RWPE2 (cell line): ENCODE measurements around the gene FGF2.
"Not testable (repeated sequence)": the region's sequence is repeated elsewhere in the genome, so short reads cannot be mapped to it uniquely, and the experiment has no call there.

Source experiments
- ATAC-seq: fragments of 200-7000 bp; cut with Tn5 transposase; 3 replicates; pipeline ENCODE4 v1.9.1; 2021; ENCODE audit warnings: low read depth
- DNase-seq: peaks from one replicate; pipeline ENCODE4 v3.0.0-alpha.2; 2020; ENCODE audit warnings: low spot score
- H3K27ac ChIP-seq: fragments of 450-650 bp; 2 replicates; pipeline ENCODE4 v1.5.1; 2017; ENCODE audit warnings: mild to moderate bottlenecking; ENCODE audit not compliant: poor library complexity, severe bottlenecking
- H3K27me3 ChIP-seq: fragments of 250-450 bp; sonication (Bioruptor Pico); 2 replicates; pipeline ENCODE4 v1.5.1; 2021; ENCODE audit warnings: mild to moderate bottlenecking, moderate library complexity; ENCODE audit not compliant: insufficient read depth, poor library complexity, severe bottlenecking
- H3K36me3 ChIP-seq: fragments of 250-450 bp; sonication (Bioruptor Pico); 2 replicates; pipeline ENCODE4 v1.5.1; 2020; ENCODE audit warnings: low read depth, mild to moderate bottlenecking, moderate library complexity
- H3K4me1 ChIP-seq: fragments of 250-450 bp; sonication (Bioruptor Pico); 2 replicates; pipeline ENCODE4 v1.5.1; 2021; ENCODE audit warnings: mild to moderate bottlenecking, moderate library complexity; ENCODE audit not compliant: insufficient read depth, poor library complexity, severe bottlenecking
- H3K4me3 ChIP-seq: fragments of 250-450 bp; sonication (Bioruptor Pico); 2 replicates; pipeline ENCODE4 v1.5.1; 2021; ENCODE audit warnings: mild to moderate bottlenecking, moderate library complexity; ENCODE audit not compliant: severe bottlenecking
- H3K9me3 ChIP-seq: fragments of 250-450 bp; sonication (Bioruptor Pico); 2 replicates; pipeline ENCODE4 v1.5.1; 2021; ENCODE audit warnings: mild to moderate bottlenecking, moderate library complexity; ENCODE audit not compliant: severe bottlenecking
- TF ChIP-seq, protein P1 (sequence below): fragments of 450-650 bp; IDR thresholded peaks from one replicate; pipeline ENCODE4 v1.5.1; 2017; ENCODE audit warnings: mild to moderate bottlenecking, moderate library complexity; ENCODE audit not compliant: poor library complexity, severe bottlenecking

Gene FGF2

DNA sequence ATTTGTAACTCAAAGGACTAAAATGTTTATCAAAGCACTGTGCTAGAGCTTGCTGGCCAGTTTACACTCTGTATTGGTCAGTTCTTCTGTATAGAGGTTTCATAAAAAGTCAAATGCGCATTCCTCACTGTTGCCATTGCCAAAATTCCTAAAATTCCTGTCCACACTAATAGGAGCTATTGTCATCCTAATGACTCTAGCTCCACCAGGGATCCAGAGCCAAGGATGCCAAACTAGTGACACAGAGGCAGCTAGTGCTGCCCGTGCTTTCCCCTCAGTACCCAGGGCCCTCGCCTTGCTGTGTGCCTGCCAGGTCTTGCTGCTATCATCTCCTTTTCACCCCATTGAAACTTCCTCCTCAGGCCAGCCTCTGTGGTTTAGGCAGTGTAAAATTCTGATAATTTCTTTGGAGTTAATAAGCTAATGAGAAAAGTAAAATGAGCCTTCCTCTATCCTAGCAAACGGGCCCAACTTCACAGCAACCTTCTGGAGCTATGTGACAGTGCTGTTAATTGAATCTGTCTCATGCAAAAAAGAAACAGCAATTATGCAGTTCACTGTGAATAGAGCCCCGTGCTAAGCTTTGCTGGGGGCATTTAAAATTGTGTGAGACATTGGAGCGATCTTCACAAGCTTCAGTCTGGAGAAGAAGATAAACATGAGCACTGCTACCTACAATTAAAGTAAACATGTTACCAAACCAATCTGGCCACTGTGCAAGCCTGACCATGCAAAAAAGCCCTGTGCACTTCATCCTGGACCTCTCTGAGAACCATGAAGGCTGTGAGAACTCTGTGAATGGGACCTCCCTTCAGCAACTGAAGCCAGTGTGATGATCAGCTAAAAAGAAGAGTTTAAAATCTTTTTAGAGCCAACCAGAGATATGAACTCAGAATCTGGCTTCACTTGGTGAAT, 43.1 kb upstream of the FGF2 start:
- H3K4me3 ChIP-seq = no peak overlapping the region
- peak; percentile 91 for DNase-seq

DNA sequence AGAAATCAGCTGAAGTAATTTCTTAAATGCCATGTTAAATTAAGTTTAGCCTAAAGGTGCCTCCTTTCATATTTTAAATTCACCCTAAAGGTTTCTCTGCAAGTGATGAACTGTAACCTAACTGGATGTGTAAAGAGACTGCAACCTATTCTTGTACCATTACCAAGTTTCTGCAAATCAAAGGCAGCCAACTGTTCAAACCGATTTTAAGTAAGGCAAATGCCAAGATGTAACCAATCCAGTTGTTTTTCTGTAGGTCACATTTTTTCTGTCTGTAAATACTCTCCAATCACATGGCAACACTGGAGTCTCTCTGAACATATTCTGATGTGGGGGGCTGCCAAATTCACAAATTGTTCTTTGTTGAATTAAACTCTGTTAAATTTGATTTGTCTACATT, 42.4 kb upstream of the FGF2 start:
- Histone ChIP-seq H3K4me3 (no peak overlapping the region), H3K27me3 (no peaks in the 10 kb centered on the region), H3K36me3 (no peaks in the 10 kb centered on the region), H3K4me1 (peaks cover 37% of the 10 kb centered on the region), H3K9me3 (no peaks in the 10 kb centered on the region), H3K27ac (peak overlapping the region; percentile 96)
- TF ChIP-seq, protein P1, sequence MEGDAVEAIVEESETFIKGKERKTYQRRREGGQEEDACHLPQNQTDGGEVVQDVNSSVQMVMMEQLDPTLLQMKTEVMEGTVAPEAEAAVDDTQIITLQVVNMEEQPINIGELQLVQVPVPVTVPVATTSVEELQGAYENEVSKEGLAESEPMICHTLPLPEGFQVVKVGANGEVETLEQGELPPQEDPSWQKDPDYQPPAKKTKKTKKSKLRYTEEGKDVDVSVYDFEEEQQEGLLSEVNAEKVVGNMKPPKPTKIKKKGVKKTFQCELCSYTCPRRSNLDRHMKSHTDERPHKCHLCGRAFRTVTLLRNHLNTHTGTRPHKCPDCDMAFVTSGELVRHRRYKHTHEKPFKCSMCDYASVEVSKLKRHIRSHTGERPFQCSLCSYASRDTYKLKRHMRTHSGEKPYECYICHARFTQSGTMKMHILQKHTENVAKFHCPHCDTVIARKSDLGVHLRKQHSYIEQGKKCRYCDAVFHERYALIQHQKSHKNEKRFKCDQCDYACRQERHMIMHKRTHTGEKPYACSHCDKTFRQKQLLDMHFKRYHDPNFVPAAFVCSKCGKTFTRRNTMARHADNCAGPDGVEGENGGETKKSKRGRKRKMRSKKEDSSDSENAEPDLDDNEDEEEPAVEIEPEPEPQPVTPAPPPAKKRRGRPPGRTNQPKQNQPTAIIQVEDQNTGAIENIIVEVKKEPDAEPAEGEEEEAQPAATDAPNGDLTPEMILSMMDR = no peak
- DNase-seq = no peak
- ATAC-seq = no peak

More for the DNA sequence above, 43.1 kb upstream of the FGF2 start:
- Histone ChIP-seq H3K27me3 (no peaks in the 10 kb centered on the region), H3K36me3 (no peaks in the 10 kb centered on the region), H3K4me1 (peaks cover 41% of the 10 kb centered on the region), H3K9me3 (no peaks in the 10 kb centered on the region), H3K27ac (peak overlapping the region; percentile 96)
- peak; percentile 98 for ATAC-seq
- TF ChIP-seq, protein P1 = no peak

GRCh38 chr4:122785099-122785498, 41.5 kb upstream of the FGF2 start:
- Histone ChIP-seq H3K27ac (peak overlapping the region; percentile 96), H3K27me3 (no peaks in the 10 kb centered on the region), H3K4me3 (no peak overlapping the region), H3K4me1 (peaks cover 37% of the 10 kb centered on the region), H3K36me3 (no peaks in the 10 kb centered on the region), H3K9me3 (no peaks in the 10 kb centered on the region)
- ATAC-seq = no peak
- TF ChIP-seq, protein P1 = no peak
- DNase-seq = no peak

GRCh38 chr4:122786296-122786695, 40.3 kb upstream of the FGF2 start:
- H3K4me1 ChIP-seq = peaks cover 37% of the 10 kb centered on the region
- H3K4me3 ChIP-seq = not testable (repeated sequence)

DNA sequence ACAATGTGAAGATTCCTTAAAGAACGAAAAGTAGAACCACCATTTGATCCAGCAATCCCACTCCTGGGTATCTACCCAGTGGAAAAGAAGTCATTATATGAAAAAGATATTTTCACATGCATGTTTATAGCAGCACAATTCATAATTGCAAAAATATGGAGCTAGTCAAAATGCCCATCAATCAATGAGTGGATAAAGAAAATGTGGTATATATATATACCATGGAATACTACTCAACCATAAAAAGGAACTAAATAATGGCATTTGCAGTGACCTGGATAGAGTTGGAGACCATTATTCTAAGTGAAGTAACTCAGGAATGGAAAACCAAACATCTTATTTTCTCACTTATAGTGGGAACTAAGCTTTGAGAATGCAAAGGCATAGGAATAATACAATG, 39.7 kb upstream of the FGF2 start:
- H3K27me3 ChIP-seq, H3K36me3 ChIP-seq, ATAC-seq, H3K4me3 ChIP-seq, H3K9me3 ChIP-seq, DNase-seq: not testable (repeated sequence)
- Histone ChIP-seq H3K4me1 (peaks cover 37% of the 10 kb centered on the region), H3K27ac (peak overlapping the region; percentile 96)

More at GRCh38 chr4:122786296-122786695, 40.3 kb upstream of the FGF2 start:
- peak; percentile 31 for ATAC-seq
- peak overlapping the region; percentile 96 for H3K27ac ChIP-seq
- not testable (repeated sequence) for H3K27me3 ChIP-seq, H3K9me3 ChIP-seq, DNase-seq, H3K36me3 ChIP-seq

DNA sequence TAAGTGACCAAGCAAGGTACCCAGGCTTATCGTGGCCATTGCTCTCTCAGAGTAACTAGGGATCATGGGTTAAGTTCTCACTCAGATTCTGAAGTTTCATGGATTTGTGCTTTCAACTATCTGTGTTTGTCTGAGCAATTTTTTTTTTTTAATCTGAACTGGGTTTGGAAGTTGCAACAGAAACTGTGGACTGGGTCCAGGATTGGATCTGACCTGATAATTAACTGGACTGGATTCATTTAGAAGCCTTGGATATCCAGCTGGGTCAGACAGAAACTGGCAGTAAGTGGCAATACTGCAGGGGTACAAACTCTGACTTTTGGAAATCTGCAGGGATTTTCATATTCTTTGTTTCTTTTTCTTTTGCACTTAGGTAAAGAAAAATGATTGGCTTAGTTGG, 38.7 kb upstream of the FGF2 start:
- ATAC-seq (no peak), DNase-seq (no peak)
- peak overlapping the region; percentile 96 for H3K27ac ChIP-seq
- no peak overlapping the region for H3K4me3 ChIP-seq
- no peaks in the 10 kb centered on the region for H3K27me3 ChIP-seq
- TF ChIP-seq, protein P1 = no peak
- H3K36me3 ChIP-seq = no peaks in the 10 kb centered on the region
- no peaks in the 10 kb centered on the region for H3K9me3 ChIP-seq
- peaks cover 30% of the 10 kb centered on the region for H3K4me1 ChIP-seq
